ENCODE data around the gene NUMB. TPM values are rescaled to one million over a fixed set of nuclear protein-coding genes. Genes with fewer than 3 reads are reported as not detected.

Gene NUMB
- total and polyA plus RNA-seq, 2 donors (not counting 1 experiment from before 2014, with no cell fraction given) = 36.0 to 151 TPM

GRCh38 chr14:73263606-73264005, 194.7 kb downstream of the NUMB start:
- DNase-seq (ENCODE audit: low read depth in 2 of 2) = no peak
- TF ChIP-seq, protein P1, sequence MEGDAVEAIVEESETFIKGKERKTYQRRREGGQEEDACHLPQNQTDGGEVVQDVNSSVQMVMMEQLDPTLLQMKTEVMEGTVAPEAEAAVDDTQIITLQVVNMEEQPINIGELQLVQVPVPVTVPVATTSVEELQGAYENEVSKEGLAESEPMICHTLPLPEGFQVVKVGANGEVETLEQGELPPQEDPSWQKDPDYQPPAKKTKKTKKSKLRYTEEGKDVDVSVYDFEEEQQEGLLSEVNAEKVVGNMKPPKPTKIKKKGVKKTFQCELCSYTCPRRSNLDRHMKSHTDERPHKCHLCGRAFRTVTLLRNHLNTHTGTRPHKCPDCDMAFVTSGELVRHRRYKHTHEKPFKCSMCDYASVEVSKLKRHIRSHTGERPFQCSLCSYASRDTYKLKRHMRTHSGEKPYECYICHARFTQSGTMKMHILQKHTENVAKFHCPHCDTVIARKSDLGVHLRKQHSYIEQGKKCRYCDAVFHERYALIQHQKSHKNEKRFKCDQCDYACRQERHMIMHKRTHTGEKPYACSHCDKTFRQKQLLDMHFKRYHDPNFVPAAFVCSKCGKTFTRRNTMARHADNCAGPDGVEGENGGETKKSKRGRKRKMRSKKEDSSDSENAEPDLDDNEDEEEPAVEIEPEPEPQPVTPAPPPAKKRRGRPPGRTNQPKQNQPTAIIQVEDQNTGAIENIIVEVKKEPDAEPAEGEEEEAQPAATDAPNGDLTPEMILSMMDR (conservative IDR thresholded peaks at IDR 0.05 in 1 of 2, IDR thresholded peaks at IDR 0.05 in 1 of 2; ENCODE audit: low read depth in 1 of 2, low read length in 2 of 2) = no peak
- no peak for TF ChIP-seq EZH2 (IDR thresholded peaks at IDR 0.05; ENCODE audit: low read length, missing control alignments)
- Histone ChIP-seq H3K4me2 (ENCODE audit: extremely low read depth, insufficient read depth, low read length) (no peak overlapping the region), H3K27me3 (ENCODE audit: control insufficient read depth, insufficient read depth, low read length) (no peaks in the 10 kb centered on the region), H3K9ac (ENCODE audit: insufficient read depth, low read length) (no peak overlapping the region), H4K20me1 (ENCODE audit: control insufficient read depth, extremely low read depth, insufficient read depth, low read length) (no peaks in the 10 kb centered on the region), H3K36me3 (ENCODE audit: control insufficient read depth, insufficient read depth, low read length) (peaks cover 2% of the 10 kb centered on the region), H2AFZ (ENCODE audit: low read length) (no peak overlapping the region), H3K4me3 (replicated peaks in 1 of 4; ENCODE audit: control extremely low read depth in 1 of 4, insufficient read depth in 1 of 4, low read depth in 3 of 4, low read length in 4 of 4) (no peak overlapping the region), H3K4me1 (ENCODE audit: control insufficient read depth, extremely low read depth, insufficient read depth, low read length) (no peaks in the 10 kb centered on the region), H3K27ac (ENCODE audit: insufficient read depth, low read length) (no peak overlapping the region), H3K79me2 (ENCODE audit: control insufficient read depth, insufficient read depth, low read length) (no peaks in the 10 kb centered on the region), H3K9me3 (ENCODE audit: control insufficient read depth, insufficient read depth, low read depth, low read length) (no peaks in the 10 kb centered on the region)

DNA sequence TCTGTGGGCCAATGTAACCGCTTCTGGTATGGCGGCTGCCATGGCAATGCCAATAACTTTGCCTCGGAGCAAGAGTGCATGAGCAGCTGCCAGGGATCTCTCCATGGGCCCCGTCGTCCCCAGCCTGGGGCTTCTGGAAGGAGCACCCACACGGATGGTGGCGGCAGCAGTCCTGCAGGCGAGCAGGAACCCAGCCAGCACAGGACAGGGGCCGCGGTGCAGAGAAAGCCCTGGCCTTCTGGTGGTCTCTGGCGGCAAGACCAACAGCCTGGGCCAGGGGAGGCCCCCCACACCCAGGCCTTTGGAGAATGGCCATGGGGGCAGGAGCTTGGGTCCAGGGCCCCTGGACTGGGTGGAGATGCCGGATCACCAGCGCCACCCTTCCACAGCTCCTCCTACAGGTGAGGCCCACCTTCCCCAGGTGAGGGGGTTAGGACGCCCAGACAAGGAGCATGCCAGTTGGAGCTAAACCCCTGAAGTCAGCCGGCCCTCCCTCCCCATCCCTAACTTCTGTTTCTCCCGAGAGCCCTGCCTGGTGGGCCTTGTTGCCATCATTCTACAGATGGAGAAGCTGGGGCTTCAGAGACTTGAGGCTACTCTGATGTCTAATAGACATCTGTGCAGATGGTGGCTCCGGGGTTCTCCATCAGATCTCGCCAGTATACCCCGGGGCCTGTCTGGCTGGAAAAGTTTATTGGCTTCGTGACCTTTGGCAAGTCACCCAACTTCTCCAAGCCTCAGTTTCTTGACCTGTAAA, 195.7 kb downstream of the NUMB start:
- Histone ChIP-seq H3K79me2 (ENCODE audit: control insufficient read depth, insufficient read depth, low read length) (no peaks in the 10 kb centered on the region), H3K27ac (ENCODE audit: insufficient read depth, low read length) (no peak overlapping the region), H3K9ac (ENCODE audit: insufficient read depth, low read length) (no peak overlapping the region), H4K20me1 (ENCODE audit: control insufficient read depth, extremely low read depth, insufficient read depth, low read length) (no peaks in the 10 kb centered on the region), H3K4me2 (ENCODE audit: extremely low read depth, insufficient read depth, low read length) (no peak overlapping the region), H3K4me1 (ENCODE audit: control insufficient read depth, extremely low read depth, insufficient read depth, low read length) (no peaks in the 10 kb centered on the region), H3K36me3 (ENCODE audit: control insufficient read depth, insufficient read depth, low read length) (no peaks in the 10 kb centered on the region), H2AFZ (ENCODE audit: low read length) (no peak overlapping the region), H3K4me3 (replicated peaks in 1 of 4; ENCODE audit: control extremely low read depth in 1 of 4, insufficient read depth in 1 of 4, low read depth in 3 of 4, low read length in 4 of 4) (no peak overlapping the region), H3K9me3 (ENCODE audit: control insufficient read depth, insufficient read depth, low read depth, low read length) (no peaks in the 10 kb centered on the region), H3K27me3 (ENCODE audit: control insufficient read depth, insufficient read depth, low read length) (no peaks in the 10 kb centered on the region)
- no peak for DNase-seq (ENCODE audit: low read depth in 2 of 2)
- TF ChIP-seq, protein P1 (conservative IDR thresholded peaks at IDR 0.05 in 1 of 2, IDR thresholded peaks at IDR 0.05 in 1 of 2; ENCODE audit: low read depth in 1 of 2, low read length in 2 of 2) = no peak
- no peak for TF ChIP-seq EZH2 (IDR thresholded peaks at IDR 0.05; ENCODE audit: low read length, missing control alignments)

DNA sequence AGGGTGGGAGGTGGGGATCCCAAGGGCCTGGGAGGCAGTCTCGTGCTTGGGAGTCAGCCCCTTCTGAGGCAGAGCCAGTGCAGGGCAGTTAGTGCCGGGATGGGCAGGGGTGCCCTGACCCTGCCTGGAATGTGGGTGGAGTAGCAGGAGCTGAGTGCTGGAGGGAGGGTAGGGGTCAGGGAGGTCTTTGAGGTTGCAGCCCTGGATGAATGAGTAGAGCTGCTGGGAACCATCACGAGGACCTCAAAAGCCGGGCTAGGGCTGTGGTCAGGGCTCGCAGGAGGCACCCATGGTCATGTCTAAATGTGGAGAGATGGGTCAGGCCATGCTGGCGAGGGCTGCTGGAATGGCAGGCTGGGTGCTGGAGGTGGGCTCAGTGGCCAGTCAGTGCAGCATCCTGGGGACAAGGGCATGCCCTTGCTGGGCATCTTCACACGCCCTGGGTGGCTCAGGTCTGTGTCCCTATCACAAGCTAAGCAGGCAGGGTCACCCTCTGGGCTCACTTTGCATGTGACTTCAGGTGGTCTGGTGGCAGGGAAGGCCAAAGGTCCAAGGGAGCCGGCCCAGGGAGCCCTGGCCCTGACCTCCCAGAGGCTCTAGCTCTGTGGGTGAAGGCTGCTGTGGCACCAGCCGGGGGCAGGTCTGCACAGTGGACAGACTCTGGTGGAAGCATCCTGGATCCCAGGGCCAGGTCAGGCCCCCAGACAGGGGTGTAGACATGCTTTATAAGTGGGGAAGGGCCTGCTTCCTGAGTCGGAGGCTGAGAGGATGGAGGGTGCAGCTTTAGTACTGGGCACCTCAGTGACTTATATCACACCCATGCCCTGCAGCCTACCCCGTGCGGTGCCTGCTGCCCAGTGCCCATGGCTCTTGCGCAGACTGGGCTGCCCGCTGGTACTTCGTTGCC, 196.6 kb downstream of the NUMB start:
- Histone ChIP-seq H3K27me3 (ENCODE audit: control insufficient read depth, insufficient read depth, low read length) (no peaks in the 10 kb centered on the region), H2AFZ (ENCODE audit: low read length) (no peak overlapping the region), H3K36me3 (ENCODE audit: control insufficient read depth, insufficient read depth, low read length) (no peaks in the 10 kb centered on the region), H3K4me1 (ENCODE audit: control insufficient read depth, extremely low read depth, insufficient read depth, low read length) (no peaks in the 10 kb centered on the region), H3K27ac (ENCODE audit: insufficient read depth, low read length) (no peak overlapping the region), H4K20me1 (ENCODE audit: control insufficient read depth, extremely low read depth, insufficient read depth, low read length) (no peaks in the 10 kb centered on the region), H3K9me3 (ENCODE audit: control insufficient read depth, insufficient read depth, low read depth, low read length) (no peaks in the 10 kb centered on the region), H3K9ac (ENCODE audit: insufficient read depth, low read length) (no peak overlapping the region), H3K4me2 (ENCODE audit: extremely low read depth, insufficient read depth, low read length) (no peak overlapping the region), H3K4me3 (replicated peaks in 1 of 4; ENCODE audit: control extremely low read depth in 1 of 4, insufficient read depth in 1 of 4, low read depth in 3 of 4, low read length in 4 of 4) (no peak overlapping the region), H3K79me2 (ENCODE audit: control insufficient read depth, insufficient read depth, low read length) (no peaks in the 10 kb centered on the region)
- TF ChIP-seq, protein P1 (conservative IDR thresholded peaks at IDR 0.05 in 1 of 2, IDR thresholded peaks at IDR 0.05 in 1 of 2; ENCODE audit: low read depth in 1 of 2, low read length in 2 of 2) = no peak
- TF ChIP-seq EZH2 (IDR thresholded peaks at IDR 0.05; ENCODE audit: low read length, missing control alignments) = no peak
- no peak for DNase-seq (ENCODE audit: low read depth in 2 of 2)
